DOHH2 (cell line): ENCODE data around the gene SLC13A4.

Experiments
- H3F3A ChIP-seq: fragments of 200-600 bp; sonication (generic), shearing (Covaris generic); 2 replicates; pipeline ENCODE4 v1.6.0; 2016; ENCODE audit warnings: antibody characterized with exemption, mild to moderate bottlenecking; ENCODE audit not compliant: control insufficient read depth, insufficient read depth
- H3K27ac ChIP-seq: fragments of 200-600 bp; sonication (generic); 2 replicates; pipeline ENCODE4 v1.5.1; 2014; ENCODE audit warnings: low read depth, mild to moderate bottlenecking, low read length, moderate library complexity
- H3K27me3 ChIP-seq: fragments of 200-600 bp; sonication (generic); 2 replicates; pipeline ENCODE4 v1.6.1; 2014; ENCODE audit warnings: mild to moderate bottlenecking, low read length, mixed read lengths; ENCODE audit not compliant: control insufficient read depth
- H3K36me3 ChIP-seq: fragments of 200-600 bp; sonication (generic); 2 replicates; pipeline ENCODE4 v1.6.1; 2014; ENCODE audit warnings: mild to moderate bottlenecking, low read length, moderate library complexity, mixed read lengths; ENCODE audit not compliant: control insufficient read depth
- H3K4me1 ChIP-seq: fragments of 200-600 bp; sonication (generic); 2 replicates; pipeline ENCODE4 v1.6.1; 2014; ENCODE audit warnings: mild to moderate bottlenecking, low read length, mixed read lengths; ENCODE audit not compliant: control insufficient read depth
- H3K4me2 ChIP-seq: fragments of 200-600 bp; sonication (generic); 2 replicates; pipeline ENCODE4 v1.6.0; 2014; ENCODE audit warnings: mild to moderate bottlenecking, low read length, moderate library complexity
- H3K4me3 ChIP-seq: fragments of 200-600 bp; sonication (generic); 2 replicates; pipeline ENCODE4 v1.5.1; 2014; ENCODE audit warnings: mild to moderate bottlenecking, low read length, mixed read lengths
- H3K79me2 ChIP-seq: fragments of 200-600 bp; sonication (generic); 2 replicates; pipeline ENCODE4 v1.6.1; 2014; ENCODE audit warnings: mild to moderate bottlenecking, low read length, mixed read lengths; ENCODE audit not compliant: control insufficient read depth
- H3K9me2 ChIP-seq: fragments of 200-600 bp; sonication (generic); replicated peaks from 2 replicates; pipeline ENCODE4 v1.6.1; 2014; ENCODE audit warnings: mild to moderate bottlenecking, low read length, mixed read lengths; ENCODE audit not compliant: control insufficient read depth
- H3K9me3 ChIP-seq: fragments of 200-600 bp; sonication (generic); 2 replicates; pipeline ENCODE4 v1.6.1; 2014; ENCODE audit warnings: antibody characterized with exemption, low read length, mixed read lengths; ENCODE audit not compliant: control insufficient read depth, insufficient read depth
- H4K20me1 ChIP-seq: fragments of 200-600 bp; sonication (generic); 2 replicates; pipeline ENCODE4 v1.6.0; 2014; ENCODE audit warnings: low read depth, mild to moderate bottlenecking, antibody characterized with exemption, low read length, moderate library complexity; ENCODE audit not compliant: control insufficient read depth, insufficient read depth
- CTCF ChIP-seq: fragments of 200-600 bp; sonication (generic); IDR thresholded peaks from one replicate; pipeline ENCODE4 v1.5.1; 2014; ENCODE audit warnings: antibody characterized with exemption, mild to moderate bottlenecking, low read depth, low read length; ENCODE audit not compliant: poor library complexity, severe bottlenecking
- EZH2phosphoT487 ChIP-seq: fragments of 200-600 bp; sonication (generic); IDR thresholded peaks from 2 replicates; pipeline ENCODE4 v1.6.1; 2017; ENCODE audit warnings: borderline replicate concordance, mild to moderate bottlenecking, antibody characterized with exemption, low read length, moderate library complexity, mixed read lengths

The SLC13A4 gene

GRCh38 chr7:135734343-135734689, 6.3 kb upstream of the SLC13A4 start:
- H3K4me2 ChIP-seq, result no peak overlapping the region
- H3K9me3 ChIP-seq, result no peaks in the 10 kb centered on the region
- no peaks in the 10 kb centered on the region for H3F3A ChIP-seq
- H3K27me3 ChIP-seq, result 0 out of 2 replicates have a peak, but pooled peaks cover 2% of the 10 kb centered on the region
- TF ChIP-seq EZH2phosphoT487, result no peak
- no peak for TF ChIP-seq CTCF
- H4K20me1 ChIP-seq, result no peaks in the 10 kb centered on the region
- no peaks in the 10 kb centered on the region for H3K36me3 ChIP-seq
- no peaks in the 10 kb centered on the region for H3K9me2 ChIP-seq
- no peaks in the 10 kb centered on the region for H3K79me2 ChIP-seq
- no peaks in the 10 kb centered on the region for H3K4me1 ChIP-seq
- H3K27ac ChIP-seq, result no peak overlapping the region
- no peak overlapping the region for H3K4me3 ChIP-seq

GRCh38 chr7:135733603-135734342, 5.8 kb upstream of the SLC13A4 start:
- Histone ChIP-seq H3K4me1 (no peaks in the 10 kb centered on the region), H3F3A (no peaks in the 10 kb centered on the region), H3K9me3 (no peaks in the 10 kb centered on the region), H3K79me2 (no peaks in the 10 kb centered on the region), H3K27ac (no peak overlapping the region), H3K9me2 (no peaks in the 10 kb centered on the region), H3K4me2 (no peak overlapping the region), H4K20me1 (no peaks in the 10 kb centered on the region), H3K27me3 (0 out of 2 replicates have a peak, but pooled peaks cover 2% of the 10 kb centered on the region), H3K36me3 (no peaks in the 10 kb centered on the region), H3K4me3 (no peak overlapping the region)
- TF ChIP-seq EZH2phosphoT487 (no peak), CTCF (no peak)

- H3K4me1 ChIP-seq, result no peaks in the 10 kb centered on the region
- no peak overlapping the region for H3K27ac ChIP-seq
- no peaks in the 10 kb centered on the region for H3K9me3 ChIP-seq
- H4K20me1 ChIP-seq, result no peaks in the 10 kb centered on the region
- no peaks in the 10 kb centered on the region for H3F3A ChIP-seq
- H3K9me2 ChIP-seq, result no peaks in the 10 kb centered on the region
- no peaks in the 10 kb centered on the region for H3K79me2 ChIP-seq
- no peak overlapping the region for H3K4me2 ChIP-seq
- H3K36me3 ChIP-seq, result no peaks in the 10 kb centered on the region
- no peak overlapping the region for H3K4me3 ChIP-seq
- 0 out of 2 replicates have a peak, but pooled peaks cover 2% of the 10 kb centered on the region for H3K27me3 ChIP-seq
- TF ChIP-seq EZH2phosphoT487, result no peak
- TF ChIP-seq CTCF, result no peak
Observed at GRCh38 chr7:135731131-135731530, 3.1 kb upstream of the SLC13A4 start.
